NCI-H2107 (cell line): ENCODE data around the gene SRPRA.

Experiments
- DNase-seq: peaks from one replicate; lab custom pipeline; 2025; lab: John Stamatoyannopoulos, UW

Gene SRPRA

GRCh38 chr11:126229858-126230540, 38.7 kb downstream of the SRPRA start:
- no peak for DNase-seq

GRCh38 chr11:126226334-126227084, 42.2 kb downstream of the SRPRA start:
- no peak for DNase-seq

- DNase-seq = no peak
Observed at GRCh38 chr11:126225295-126225665, 43.4 kb downstream of the SRPRA start.

- DNase-seq = no peak
Observed at GRCh38 chr11:126224647-126225294, 43.9 kb downstream of the SRPRA start.

GRCh38 chr11:126219547-126219946, 49.1 kb downstream of the SRPRA start:
- no peak for DNase-seq

- no peak for DNase-seq
Observed at GRCh38 chr11:126217491-126217890, 51.2 kb downstream of the SRPRA start.

- DNase-seq = no peak
Observed at GRCh38 chr11:126216526-126217305, 52.0 kb downstream of the SRPRA start.

GRCh38 chr11:126214841-126215240, 53.9 kb downstream of the SRPRA start:
- no peak for DNase-seq

- no peak for DNase-seq
Observed at GRCh38 chr11:126214441-126214840, 54.3 kb downstream of the SRPRA start.
